ENCODE measurements around the gene ZNF701.

DNA sequence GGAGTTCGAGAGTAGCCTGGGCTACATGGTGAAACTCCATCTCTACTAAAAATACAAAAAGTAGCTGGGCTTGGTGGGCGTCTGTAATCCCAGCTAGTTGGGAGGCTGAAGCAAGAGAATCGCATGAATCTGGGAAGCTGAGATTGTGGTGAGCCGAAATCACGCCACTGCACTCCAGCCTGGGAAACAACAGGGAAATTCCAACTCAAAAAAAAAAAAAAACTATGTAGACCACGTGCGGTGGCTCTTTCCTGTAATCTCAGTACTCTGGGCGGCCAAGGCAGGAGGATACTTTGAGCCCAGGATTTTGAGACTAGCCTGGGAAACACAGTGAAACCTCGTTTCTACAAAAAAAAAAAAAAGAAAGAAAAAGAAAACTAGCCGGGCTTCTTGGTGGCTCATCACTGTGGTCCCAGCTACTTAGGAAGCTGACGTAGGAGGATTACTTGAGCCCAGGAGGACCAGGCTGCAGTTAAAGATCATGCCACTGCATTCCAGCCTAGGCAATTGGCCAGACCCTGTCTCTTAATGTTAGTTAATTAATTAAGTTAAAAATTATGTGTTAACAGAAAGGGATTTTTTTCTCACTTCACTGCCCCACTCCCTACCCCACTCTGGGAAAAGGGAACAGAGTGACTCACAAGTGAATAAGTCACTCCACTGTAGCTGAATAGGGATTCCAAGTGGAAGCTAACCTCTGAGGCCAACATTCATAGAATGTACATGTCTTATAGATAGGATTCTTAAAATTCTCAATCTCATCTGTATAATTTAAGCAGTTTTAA lies 65.9 kb downstream of the ZNF701 start:
- TF ChIP-seq CTCF (IDR thresholded peaks at IDR 0.05) (no peak), EZH2phosphoT487 (IDR thresholded peaks at IDR 0.05) (no peak), EZH2 (IDR thresholded peaks at IDR 0.05) (no peak)
